ENCODE measurements around the gene BBS5.

GRCh38 chr2:169479257-169480078 lies at the start of gene BBS5:
- TF ChIP-seq EZH2 (IDR thresholded peaks at IDR 0.05; ENCODE audit: insufficient read depth, poor library complexity, severe bottlenecking) (no peak), EZH2phosphoT487 (IDR thresholded peaks at IDR 0.05; ENCODE audit: insufficient read depth, low read depth) (no peak)

Data from GM23248 (cell line).